ENCODE data around the gene SERPINA12. TPM values are rescaled to one million over a fixed set of nuclear protein-coding genes. Genes with fewer than 3 reads are reported as not detected.

Gene SERPINA12
- total RNA-seq, 1 experiment from 2014 or later = not detected

GRCh38 chr14:94484481-94484880 lies 24.8 kb downstream of the SERPINA12 start:
- H3K18ac ChIP-seq (ENCODE audit: insufficient read length, low read depth, low read length) = no peak overlapping the region
- no peak overlapping the region for H2AK5ac ChIP-seq (ENCODE audit: insufficient read length, low read length)
- H2BK20ac ChIP-seq (ENCODE audit: low read depth, low read length, poor library complexity, severe bottlenecking) = no peak overlapping the region
- H2BK120ac ChIP-seq (ENCODE audit: low read depth, low read length, poor library complexity, severe bottlenecking) = no peak overlapping the region
- no CpG with 5 or more reads among the region's 5 CpGs for WGBS (ENCODE audit: extremely low coverage, insufficient read length, low lambda C conversion rate)
- H3K56ac ChIP-seq (ENCODE audit: insufficient read length, low read depth, low read length) = no peak overlapping the region
- H3K4ac ChIP-seq (ENCODE audit: low read depth, low read length) = no peak overlapping the region
- H3K27ac ChIP-seq (ENCODE audit: insufficient read length, low read depth, low read length) = no peak overlapping the region
- no peak overlapping the region for H4K5ac ChIP-seq (ENCODE audit: insufficient read length, low read depth, low read length)
- no peak overlapping the region for H3K9ac ChIP-seq (ENCODE audit: extremely low read depth, insufficient read length, low read length)
- no peak overlapping the region for H3K23ac ChIP-seq (ENCODE audit: insufficient read length, low read depth, low read length)
- no peak overlapping the region for H2BK5ac ChIP-seq (ENCODE audit: insufficient read length, low read length)
- H4K20me1 ChIP-seq (ENCODE audit: control insufficient read depth, insufficient read depth, insufficient read length) = no peaks in the 10 kb centered on the region
- H3K4me1 ChIP-seq (ENCODE audit: insufficient read depth, low read length) = peaks cover 4% of the 10 kb centered on the region; the same call in 1 of the 2 replicates
- no peak overlapping the region for H2BK12ac ChIP-seq (ENCODE audit: insufficient read length, low read depth, low read length)
- H4K91ac ChIP-seq (ENCODE audit: insufficient read length, low read depth, low read length) = no peak overlapping the region
- H3K9me3 ChIP-seq (ENCODE audit: control insufficient read depth, low read depth, low read length) = no peaks in the 10 kb centered on the region
- no peaks in the 10 kb centered on the region for H3K27me3 ChIP-seq (ENCODE audit: insufficient read depth, low read length)
- no peaks in the 10 kb centered on the region for H3K79me2 ChIP-seq (ENCODE audit: insufficient read depth, low read length)
- no peak overlapping the region for H3K14ac ChIP-seq (ENCODE audit: insufficient read depth, low read length)
- no peaks in the 10 kb centered on the region for H3K36me3 Mint-ChIP-seq (ENCODE audit: insufficient read depth in 1 of 3, low read depth in 3 of 3)
- no peak overlapping the region for H2BK15ac ChIP-seq (ENCODE audit: low read depth, low read length)
- no peak overlapping the region for H3T11ph ChIP-seq (ENCODE audit: low read length)
- DNase-seq = no peak
- H3K4me3 Mint-ChIP-seq = no peak overlapping the region
- H3K4me1 Mint-ChIP-seq = peaks cover 12 to 19% of the 10 kb centered on the region in 2 experiments
- H4K8ac ChIP-seq (replicated peaks; ENCODE audit: insufficient read length, low read depth, low read length) = no peak overlapping the region
- no peaks in the 10 kb centered on the region for H3K23me2 ChIP-seq (ENCODE audit: insufficient read length, low read depth, low read length, poor library complexity, severe bottlenecking)
- H3K27me3 Mint-ChIP-seq (ENCODE audit: low read depth) = no peaks in the 10 kb centered on the region; the same call in 1 of the 2 replicates
- TF ChIP-seq, protein P1, sequence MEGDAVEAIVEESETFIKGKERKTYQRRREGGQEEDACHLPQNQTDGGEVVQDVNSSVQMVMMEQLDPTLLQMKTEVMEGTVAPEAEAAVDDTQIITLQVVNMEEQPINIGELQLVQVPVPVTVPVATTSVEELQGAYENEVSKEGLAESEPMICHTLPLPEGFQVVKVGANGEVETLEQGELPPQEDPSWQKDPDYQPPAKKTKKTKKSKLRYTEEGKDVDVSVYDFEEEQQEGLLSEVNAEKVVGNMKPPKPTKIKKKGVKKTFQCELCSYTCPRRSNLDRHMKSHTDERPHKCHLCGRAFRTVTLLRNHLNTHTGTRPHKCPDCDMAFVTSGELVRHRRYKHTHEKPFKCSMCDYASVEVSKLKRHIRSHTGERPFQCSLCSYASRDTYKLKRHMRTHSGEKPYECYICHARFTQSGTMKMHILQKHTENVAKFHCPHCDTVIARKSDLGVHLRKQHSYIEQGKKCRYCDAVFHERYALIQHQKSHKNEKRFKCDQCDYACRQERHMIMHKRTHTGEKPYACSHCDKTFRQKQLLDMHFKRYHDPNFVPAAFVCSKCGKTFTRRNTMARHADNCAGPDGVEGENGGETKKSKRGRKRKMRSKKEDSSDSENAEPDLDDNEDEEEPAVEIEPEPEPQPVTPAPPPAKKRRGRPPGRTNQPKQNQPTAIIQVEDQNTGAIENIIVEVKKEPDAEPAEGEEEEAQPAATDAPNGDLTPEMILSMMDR (conservative IDR thresholded peaks at IDR 0.05) = no peak
- H3K27ac Mint-ChIP-seq = no peak overlapping the region
- no peak overlapping the region for H2AFZ ChIP-seq (ENCODE audit: low read length)
- H3K79me1 ChIP-seq (ENCODE audit: insufficient read depth, low read depth, low read length, poor library complexity, severe bottlenecking) = no peaks in the 10 kb centered on the region
- peaks cover under 1 to 2% of the 10 kb centered on the region in 2 experiments; a peak in 3 of 5 replicates for H3K9me3 Mint-ChIP-seq
- no peak overlapping the region for H3K4me2 ChIP-seq (ENCODE audit: insufficient read depth, insufficient read length, low read length)

Measured in H9 (cell line).